M059J (cell line): ENCODE data around the gene CCDC47. TPM values are rescaled to one million over a fixed set of nuclear protein-coding genes. Genes with fewer than 3 reads are reported as not detected.

Source experiments
- DNase-seq: peaks from one replicate; pipeline ENCODE4 v3.0.0-alpha.2; 2012; ENCODE audit warnings: low read depth
- total RNA-seq: library from RNA; depleted of rRNA; stranded (reverse); fragments of >200 nt; shearing (Covaris generic); gene quantifications from 2 replicates; pipeline ENCODE4 v1.2.3, GENCODE V29; 2014; rRNA removed

Gene CCDC47
- total RNA-seq, 1 experiment from 2014 or later = 64.1 TPM

GRCh38 chr17:63698381-63698885 is 75.0 kb downstream of the CCDC47 start:
- no peak for DNase-seq

- peak; percentile 34 for DNase-seq
Measured at GRCh38 chr17:63697341-63698286, 75.8 kb downstream of the CCDC47 start.

- DNase-seq = peak; percentile 55
Measured at GRCh38 chr17:63696381-63696961, 76.9 kb downstream of the CCDC47 start.

DNA sequence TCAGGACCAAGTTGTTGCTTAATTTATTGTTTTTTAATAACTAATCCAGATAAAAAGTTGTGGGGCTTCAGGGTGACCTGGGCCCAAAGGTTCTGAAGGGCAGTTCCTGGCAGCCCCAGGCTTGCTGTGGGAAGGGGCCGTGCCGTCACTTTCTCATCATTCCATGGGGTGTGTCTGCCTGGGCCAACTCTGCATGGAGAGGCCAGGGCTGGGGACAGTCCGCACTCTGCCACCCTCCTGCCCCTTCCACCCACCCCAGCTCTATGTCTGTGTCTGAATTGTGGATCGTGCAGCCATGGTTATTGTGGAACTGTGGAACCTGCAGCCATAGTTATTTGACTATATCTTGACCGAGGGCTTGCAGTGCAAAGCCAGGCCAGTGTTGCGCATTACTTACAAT is 77.5 kb downstream of the CCDC47 start:
- DNase-seq = no peak

Other genes with a start within 250 kb of the CCDC47 start
- gene DCAF7, start 223.1 kb downstream of the CCDC47 start, total RNA-seq = 34.8 and 52.9 TPM in 2 replicates
- gene TACO1, start 172.7 kb downstream of the CCDC47 start, total RNA-seq = 19.6 and 26.7 TPM in 2 replicates
- gene MAP3K3, start 151.2 kb downstream of the CCDC47 start, total RNA-seq = 15.8 and 24.0 TPM in 2 replicates
- 4.3 and 6.8 TPM in 2 replicates for gene LIMD2, start 73.5 kb downstream of the CCDC47 start, total RNA-seq
- 15.2 and 18.3 TPM in 2 replicates for gene STRADA, start 31.8 kb downstream of the CCDC47 start, total RNA-seq
- gene DDX42, start 573 bp upstream of the CCDC47 start, total RNA-seq = 27.7 and 35.2 TPM in 2 replicates
- 38.3 and 47.6 TPM in 2 replicates for gene PSMC5, start 53.8 kb upstream of the CCDC47 start, total RNA-seq
- 59.4 and 98.1 TPM in 2 replicates for gene FTSJ3, start 54.1 kb upstream of the CCDC47 start, total RNA-seq
- 64.5 and 81.1 TPM in 2 replicates for gene SMARCD2, start 69.1 kb upstream of the CCDC47 start, total RNA-seq
- gene CSH2, start 100.1 kb upstream of the CCDC47 start, total RNA-seq = not detected in 2 replicates
- gene GH2, start 108.3 kb upstream of the CCDC47 start, total RNA-seq = not detected in 2 replicates
- gene CSH1, start 123.0 kb upstream of the CCDC47 start, total RNA-seq = not detected in 2 replicates
- gene CSHL1, start 137.7 kb upstream of the CCDC47 start, total RNA-seq = not detected in 2 replicates
- not detected in 2 replicates for gene GH1, start 145.2 kb upstream of the CCDC47 start, total RNA-seq
- 0.27 and 0.54 TPM in 2 replicates for gene CD79B, start 158.7 kb upstream of the CCDC47 start, total RNA-seq
- not detected in 2 replicates for gene SCN4A, start 199.3 kb upstream of the CCDC47 start, total RNA-seq
- 0.05 TPM in 1 of 2 replicates, not detected in the other for gene PRR29, start 224.8 kb upstream of the CCDC47 start, total RNA-seq
- 0.84 and 1.0 TPM in 2 replicates for gene ICAM2, start 247.0 kb upstream of the CCDC47 start, total RNA-seq